A549 treated with CpdA at 1 μM for 4 hours (cell line): ENCODE data around the gene CYB561A3. TPM values are rescaled to one million over a fixed set of nuclear protein-coding genes. Genes with fewer than 3 reads are reported as not detected.

Source experiments
- total RNA-seq: library from RNA; stranded (reverse); fragments of 200-300 nt; extraction: Qiagen RNA extraction; gene quantifications from 5 replicates; pipeline ENCODE4 v1.2.3, GENCODE V29; 2022; ENCODE audit warnings: low read depth

Gene CYB561A3, protein sequence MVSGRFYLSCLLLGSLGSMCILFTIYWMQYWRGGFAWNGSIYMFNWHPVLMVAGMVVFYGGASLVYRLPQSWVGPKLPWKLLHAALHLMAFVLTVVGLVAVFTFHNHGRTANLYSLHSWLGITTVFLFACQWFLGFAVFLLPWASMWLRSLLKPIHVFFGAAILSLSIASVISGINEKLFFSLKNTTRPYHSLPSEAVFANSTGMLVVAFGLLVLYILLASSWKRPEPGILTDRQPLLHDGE
- total RNA-seq: 36.8 to 47.2 TPM (median 44.5 TPM) in 5 replicates

DNA sequence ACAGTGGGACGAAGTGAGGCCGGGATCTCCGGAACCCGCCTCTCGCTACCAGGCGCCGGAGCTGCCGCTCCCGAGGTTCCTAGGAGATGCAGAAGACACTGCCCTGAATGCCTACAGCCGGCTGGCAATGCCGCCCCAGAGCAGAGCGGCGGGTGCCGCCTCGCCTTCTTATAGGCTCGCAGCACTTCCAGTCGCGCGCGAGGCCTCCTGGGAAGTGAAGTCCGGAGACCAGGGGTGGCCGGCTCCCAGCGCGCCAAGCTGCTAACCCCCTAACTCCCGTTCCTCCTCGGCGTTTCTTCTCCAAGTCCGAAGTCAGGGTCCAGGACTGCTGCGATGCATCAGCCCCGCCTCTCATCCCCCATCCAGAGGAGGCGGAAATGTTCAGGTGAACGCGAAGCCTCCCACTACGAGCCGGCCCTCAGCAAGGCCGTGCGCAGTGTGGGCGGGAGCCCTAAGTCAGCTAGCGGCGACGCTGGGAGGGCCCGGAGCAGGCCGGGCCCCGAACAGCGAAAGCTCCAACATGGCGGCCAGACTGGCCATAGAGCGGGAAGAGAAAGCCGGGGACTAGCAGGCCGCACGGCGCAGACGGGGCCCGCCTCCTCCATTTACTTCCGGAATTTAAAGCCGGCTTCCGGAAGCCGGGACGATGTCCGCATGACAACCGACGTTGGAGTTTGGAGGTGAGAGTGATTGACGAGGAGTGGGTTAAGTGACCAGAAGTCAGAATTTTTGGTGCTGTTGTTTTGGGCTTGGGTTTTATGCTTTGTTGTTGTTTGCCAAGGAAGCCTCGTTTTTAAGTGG, at the start of gene CYB561A3, which contains the start of gene TMEM138:
Gene CYB561A3, minus strand, starts transcription at position 142 of the 801 bp plus-strand sequence. CDS start 5,169 bp downstream, outside the sequence.
Gene TMEM138, plus strand, starts transcription at position 634 of the 801 bp plus-strand sequence. CDS start 2,017 bp downstream, outside the sequence.

DNA sequence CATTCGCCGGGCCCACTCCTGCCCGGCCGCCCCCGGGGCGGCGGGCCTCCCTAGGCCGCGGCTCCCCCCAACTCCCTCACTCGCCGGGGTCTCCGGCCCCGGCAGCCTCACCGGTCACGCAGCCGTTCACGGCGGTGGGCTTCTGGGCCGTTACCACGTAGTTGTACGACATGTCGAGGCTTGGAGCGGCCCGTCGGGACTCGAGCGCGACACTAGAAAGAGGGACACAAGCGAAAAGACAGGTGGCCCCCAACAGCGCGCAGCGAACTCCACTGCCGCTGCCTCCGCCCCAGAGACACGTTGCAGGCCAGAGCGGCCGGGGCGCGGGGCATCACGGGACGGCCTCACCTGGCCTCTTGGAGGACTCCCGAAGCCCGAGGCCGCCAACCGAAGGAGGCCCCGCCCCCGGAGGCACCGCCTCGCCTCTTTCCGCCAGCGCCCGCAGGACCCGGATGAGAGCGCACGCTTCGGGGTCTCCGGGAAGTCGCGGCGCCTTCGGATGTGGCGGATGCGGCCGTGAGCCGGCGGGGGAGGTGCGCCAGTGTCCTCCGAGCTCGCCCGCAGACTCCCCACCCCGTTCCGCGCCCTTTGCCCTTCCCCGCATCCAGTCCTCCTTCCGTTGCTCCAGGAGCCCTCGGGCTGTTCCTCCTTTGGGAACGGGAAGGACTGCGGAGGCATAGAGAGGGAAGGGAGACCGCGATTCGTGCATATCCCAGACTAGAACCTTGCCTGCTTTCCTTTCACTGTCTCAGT, 28.7 kb downstream of the CYB561A3 start, which contains the start of the genes DDB1 and TKFC:
Gene DDB1, minus strand, starts transcription at position 309 of the 753 bp plus-strand sequence. Its CDS starts 137 bp downstream, at position 172.
Gene TKFC, plus strand, starts transcription at position 432 of the 753 bp plus-strand sequence. CDS start 1,501 bp downstream, outside the sequence.

Other genes starting within 250 kb of the CYB561A3 start
- gene VPS37C, start 200.5 kb downstream of the CYB561A3 start, total RNA-seq: 15.9 to 18.7 TPM (median 18.2 TPM) in 5 replicates
- gene PGA3, start 158.4 kb downstream of the CYB561A3 start, total RNA-seq: not detected in 5 replicates
- not detected in 5 replicates for gene PGA4, start 139.5 kb downstream of the CYB561A3 start, total RNA-seq
- not detected in 5 replicates for gene PGA5, start 120.7 kb downstream of the CYB561A3 start, total RNA-seq
- 0.55 to 0.91 TPM (median 0.64 TPM) in 5 replicates for gene VWCE, start 66.6 kb downstream of the CYB561A3 start, total RNA-seq
- gene DDB1, start 28.8 kb downstream of the CYB561A3 start, total RNA-seq: 164 to 177 TPM (median 170 TPM) in 5 replicates
- 42.7 to 75.6 TPM (median 69.4 TPM) in 5 replicates for gene TKFC, start 28.7 kb downstream of the CYB561A3 start, total RNA-seq
- gene TMEM138, start 492 bp upstream of the CYB561A3 start, total RNA-seq: 94.4 to 122 TPM (median 113 TPM) in 5 replicates
- 16.0 to 19.4 TPM (median 17.9 TPM) in 5 replicates for gene TMEM216, start 30.7 kb upstream of the CYB561A3 start, total RNA-seq
- 70.5 to 77.6 TPM (median 70.8 TPM) in 5 replicates for gene CPSF7, start 68.1 kb upstream of the CYB561A3 start, total RNA-seq
- 32.1 to 50.3 TPM (median 46.1 TPM) in 5 replicates for gene SDHAF2, start 68.2 kb upstream of the CYB561A3 start, total RNA-seq
- 0.08 to 0.20 TPM (median 0.16 TPM) in 5 replicates for gene LRRC10B, start 146.9 kb upstream of the CYB561A3 start, total RNA-seq
- gene SYT7, start 219.2 kb upstream of the CYB561A3 start, total RNA-seq: 0.69 to 1.1 TPM (median 1.1 TPM) in 5 replicates